GM19452 (cell line): Measurements from ENCODE around the gene VANGL2.

Experiments
- ATAC-seq: cut with Tn5 transposase; IDR thresholded peaks from one replicate; pipeline ENCODE4 v1.9.1; 2021; ENCODE audit not compliant: unreplicated experiment

VANGL2 gene

DNA sequence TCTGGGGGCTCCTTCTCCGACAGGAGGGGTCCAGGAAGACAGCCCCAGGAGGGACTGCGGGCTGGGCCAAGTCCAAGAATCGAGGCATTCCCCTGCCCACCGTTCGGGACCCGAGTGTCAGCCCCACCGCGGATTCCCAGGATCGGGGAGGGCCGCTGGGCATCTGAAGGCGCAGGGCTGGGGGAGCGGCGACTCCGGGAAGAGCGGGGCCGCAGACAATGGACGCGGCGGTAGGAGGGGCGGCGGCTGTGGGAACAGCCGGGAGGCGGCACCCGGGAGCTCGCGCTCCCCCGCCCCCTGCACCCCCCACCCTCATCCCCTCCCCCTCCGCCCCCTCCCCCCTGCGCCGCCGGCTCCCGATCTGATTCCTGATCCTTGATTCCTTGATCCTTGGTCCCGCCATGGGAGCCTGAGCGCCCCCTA is at the start of gene VANGL2:
TSS of gene VANGL2 (plus strand) at position 342 of the 423 bp plus-strand sequence. CDS start 15,274 bp downstream, outside the sequence.
- ATAC-seq: no peak

DNA sequence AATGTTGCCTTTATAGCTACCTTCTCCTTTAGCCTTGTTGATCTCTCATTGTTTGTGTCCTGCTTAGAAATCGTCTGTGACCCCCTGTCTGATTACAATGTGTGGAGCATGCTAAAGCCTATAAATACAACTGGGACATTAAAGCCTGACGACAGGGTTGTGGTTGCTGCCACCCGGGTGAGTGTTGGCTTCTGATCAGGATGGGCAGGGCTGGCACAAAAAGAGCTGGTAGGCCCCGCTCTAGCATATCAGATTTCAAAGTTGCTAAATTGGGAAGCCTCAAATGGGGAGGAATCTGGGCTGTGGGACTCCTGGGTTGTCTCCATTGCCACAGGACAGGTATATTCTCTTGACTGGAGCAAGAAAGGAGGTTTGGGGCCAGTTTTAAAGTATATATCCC is 48.7 kb upstream of the VANGL2 start:
- no peak for ATAC-seq

DNA sequence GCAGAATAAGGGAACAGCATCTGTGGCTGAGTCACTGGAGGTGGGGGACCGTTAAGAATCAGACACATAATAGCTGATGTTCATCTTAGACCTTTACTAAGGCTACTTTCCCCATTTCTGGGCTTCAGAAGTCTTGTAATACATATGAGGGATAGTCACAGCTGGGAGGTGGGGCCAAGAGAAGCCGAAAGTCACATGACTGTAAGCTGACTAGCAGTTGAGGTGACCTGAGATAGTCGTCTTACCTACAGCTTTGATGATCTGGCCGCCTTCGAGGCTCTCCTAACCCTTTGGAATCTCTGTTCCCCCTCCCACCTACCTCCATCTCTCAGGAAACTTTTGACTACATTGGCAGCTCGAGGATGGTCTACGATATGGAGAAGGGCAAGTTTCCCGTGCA is 47.8 kb upstream of the VANGL2 start:
- ATAC-seq: no peak

DNA sequence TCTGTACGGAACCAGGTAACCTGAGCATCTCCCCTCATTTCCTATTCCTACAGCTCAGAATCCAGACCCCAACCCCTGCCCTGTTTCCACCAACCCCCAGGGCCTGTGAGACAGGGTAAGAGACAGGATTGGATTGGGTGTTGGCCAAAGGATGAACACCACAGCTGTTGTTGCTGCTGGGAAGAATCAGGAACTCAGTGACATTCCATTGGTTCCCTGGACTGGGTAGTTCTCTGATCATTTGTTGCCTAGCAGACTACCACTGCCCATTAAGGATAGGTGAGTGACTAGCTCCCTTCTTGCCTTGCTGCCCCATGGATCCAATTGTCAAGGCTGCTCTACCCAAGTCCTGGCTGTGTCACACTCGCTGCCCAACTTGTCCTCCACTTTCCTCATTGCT is 47.1 kb upstream of the VANGL2 start:
- no peak for ATAC-seq

DNA sequence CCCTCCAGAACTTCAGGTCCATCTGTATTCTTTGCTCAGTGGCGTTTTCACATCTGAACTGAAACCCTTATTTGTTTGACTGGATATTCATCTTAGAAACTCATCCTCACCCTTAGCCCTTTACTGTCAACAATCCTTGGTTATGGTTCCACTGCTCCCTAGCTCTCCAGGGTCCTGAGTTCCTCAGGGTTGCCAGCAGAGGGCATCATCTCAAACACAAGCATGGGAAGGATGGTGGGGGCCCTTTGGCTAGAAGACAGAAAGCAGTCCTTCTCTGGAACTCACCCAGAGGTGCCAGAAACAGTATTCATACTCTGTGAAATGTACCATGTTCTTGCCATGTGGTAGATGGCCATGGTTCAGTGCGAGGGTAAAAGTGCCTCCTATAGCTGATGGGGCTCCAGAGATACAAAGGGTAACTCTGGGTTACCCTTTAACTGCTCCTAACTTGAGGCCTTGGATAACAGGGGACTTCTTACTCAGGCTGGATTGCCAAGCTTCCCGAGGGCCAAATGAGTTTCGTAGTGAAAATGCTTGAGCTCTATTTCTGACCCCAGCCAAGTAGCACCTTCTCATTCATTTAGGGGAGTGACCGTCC is 45.9 kb upstream of the VANGL2 start:
- no peak for ATAC-seq

DNA sequence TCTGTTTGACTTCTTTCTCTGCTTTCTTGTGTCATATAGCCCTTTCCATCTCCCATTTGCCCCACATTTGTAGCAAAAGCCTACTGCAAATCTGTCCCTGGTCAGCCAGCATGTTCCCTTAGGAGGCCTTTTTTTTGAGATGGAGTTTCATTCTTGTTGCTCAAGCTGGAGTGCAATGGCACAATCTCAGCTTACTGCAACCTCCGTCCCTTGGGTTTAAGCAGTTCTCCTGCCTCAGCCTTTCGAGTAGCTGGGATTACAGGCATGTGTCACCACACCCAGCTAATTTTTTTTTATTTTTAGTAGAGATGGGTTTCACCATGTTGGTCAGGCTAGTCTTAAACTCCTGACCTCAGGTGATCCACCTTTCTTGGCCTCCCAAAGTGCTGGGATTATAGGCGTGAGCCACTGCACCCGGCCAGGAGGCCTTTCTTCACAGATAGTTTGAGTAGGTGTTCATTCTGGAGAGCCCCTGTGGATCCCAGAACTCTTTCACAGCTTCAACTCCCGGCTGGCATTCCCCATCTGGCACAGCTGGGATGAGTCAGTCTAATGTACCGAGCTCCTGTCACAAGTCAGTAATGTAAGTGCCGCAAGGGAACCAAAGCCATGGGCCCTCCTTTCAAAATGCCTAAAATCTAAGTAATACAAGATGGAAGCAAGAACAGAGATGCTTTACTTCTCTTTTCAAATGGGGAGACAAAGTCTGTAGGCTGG is 42.9 kb upstream of the VANGL2 start:
- no peak for ATAC-seq

DNA sequence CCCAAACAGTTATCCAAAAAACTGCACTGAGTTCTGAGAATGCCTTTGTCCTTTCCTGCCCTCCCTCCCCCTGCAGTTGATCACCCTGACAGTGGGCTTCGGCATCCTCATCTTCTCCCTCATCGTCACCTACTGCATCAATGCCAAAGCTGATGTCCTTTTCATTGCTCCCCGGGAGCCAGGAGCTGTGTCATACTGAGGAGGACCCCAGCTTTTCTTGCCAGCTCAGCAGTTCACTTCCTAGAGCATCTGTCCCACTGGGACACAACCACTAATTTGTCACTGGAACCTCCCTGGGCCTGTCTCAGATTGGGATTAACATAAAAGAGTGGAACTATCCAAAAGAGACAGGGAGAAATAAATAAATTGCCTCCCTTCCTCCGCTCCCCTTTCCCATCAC is 42.3 kb upstream of the VANGL2 start:
- ATAC-seq: no peak

DNA sequence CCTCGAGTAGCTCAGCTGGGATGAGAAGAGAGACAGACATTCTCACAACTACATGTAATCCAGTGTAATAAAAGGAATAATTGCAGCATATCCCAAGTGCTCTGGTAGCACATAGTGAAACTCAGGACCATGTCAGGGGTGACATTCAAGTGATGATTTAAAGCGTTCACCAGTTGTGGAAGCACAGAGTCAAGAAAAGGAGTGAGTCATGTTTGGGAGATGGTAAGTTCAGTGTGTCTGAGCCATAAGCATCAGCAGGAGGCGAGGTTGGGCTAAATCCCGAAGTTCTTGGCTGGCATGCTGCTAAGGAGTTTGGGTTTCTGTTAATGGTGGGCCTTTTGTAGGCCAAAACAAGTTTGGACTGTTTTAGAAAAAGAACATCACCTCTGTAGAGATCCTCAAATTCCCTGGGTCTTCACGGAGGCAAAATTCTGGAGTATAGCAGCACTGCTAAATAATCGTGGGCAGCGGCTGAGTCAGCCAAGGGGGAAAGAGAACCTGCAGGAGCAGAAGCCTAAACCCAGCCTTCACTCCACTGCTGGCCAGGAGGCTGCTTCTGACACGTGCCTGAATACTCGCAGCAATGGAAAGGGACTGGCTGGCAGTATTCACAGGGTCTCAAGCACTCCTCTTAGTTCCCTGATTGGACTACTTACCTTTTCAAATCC is 40.7 kb upstream of the VANGL2 start:
- no peak for ATAC-seq

DNA sequence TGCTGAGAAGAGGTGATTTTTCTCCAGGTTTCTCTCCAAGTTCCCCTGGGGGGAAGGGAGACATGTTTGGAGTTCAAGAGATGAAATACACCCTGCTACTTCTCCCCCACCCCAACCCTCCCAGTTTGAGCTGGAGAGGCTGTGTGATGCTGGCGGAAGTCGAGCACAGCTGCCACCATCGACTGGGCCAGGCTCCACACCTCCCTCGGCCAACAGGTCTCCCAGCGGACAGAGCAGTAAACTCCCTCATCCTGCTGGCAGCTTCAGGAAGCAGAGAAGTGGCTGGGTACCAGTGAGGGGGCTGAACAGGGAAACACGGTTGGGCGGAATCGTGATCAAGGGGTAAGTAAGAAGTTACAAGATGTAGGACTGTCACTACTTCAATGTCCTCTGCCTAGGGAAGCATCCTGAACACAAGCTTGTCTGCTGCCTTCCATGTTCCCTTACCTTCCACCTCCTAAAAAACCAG is 40.1 kb upstream of the VANGL2 start:
- ATAC-seq: no peak

DNA sequence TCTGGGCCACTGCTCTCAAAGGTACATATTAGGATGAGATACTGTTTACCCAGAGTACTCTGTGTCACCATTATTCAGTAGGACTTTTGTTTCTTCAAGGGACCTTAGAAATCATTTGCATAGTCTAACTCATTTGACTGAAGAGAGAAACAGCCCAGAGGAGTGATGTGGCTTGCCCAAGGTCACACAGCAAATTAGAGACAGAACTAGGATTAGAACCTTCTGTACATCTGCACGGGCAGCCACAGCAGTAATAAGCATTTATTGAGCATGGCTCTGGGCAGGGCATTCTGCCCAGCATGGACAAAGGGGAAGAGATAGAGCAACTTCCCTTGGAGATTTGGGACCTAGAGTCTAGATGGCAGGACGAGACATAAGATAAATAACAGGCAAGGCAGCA is 39.2 kb upstream of the VANGL2 start:
- ATAC-seq: no peak

DNA sequence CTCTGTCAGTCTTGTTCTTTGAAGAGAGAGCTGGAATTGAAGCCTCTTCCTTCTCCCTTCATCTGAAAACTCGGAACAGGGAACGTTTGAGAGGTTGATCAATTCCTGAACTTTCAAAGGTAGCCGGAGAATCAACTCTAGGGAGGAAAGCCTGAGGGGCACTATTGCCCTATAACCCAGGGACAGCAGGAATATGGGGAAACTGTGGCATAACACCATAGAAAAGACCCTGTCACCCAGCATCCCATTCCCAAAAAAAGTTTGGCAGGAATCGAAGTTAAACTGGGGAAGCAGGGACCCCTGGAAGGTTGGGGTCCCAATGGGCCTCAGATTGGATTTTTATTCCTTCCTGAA is 38.6 kb upstream of the VANGL2 start:
- no peak for ATAC-seq

DNA sequence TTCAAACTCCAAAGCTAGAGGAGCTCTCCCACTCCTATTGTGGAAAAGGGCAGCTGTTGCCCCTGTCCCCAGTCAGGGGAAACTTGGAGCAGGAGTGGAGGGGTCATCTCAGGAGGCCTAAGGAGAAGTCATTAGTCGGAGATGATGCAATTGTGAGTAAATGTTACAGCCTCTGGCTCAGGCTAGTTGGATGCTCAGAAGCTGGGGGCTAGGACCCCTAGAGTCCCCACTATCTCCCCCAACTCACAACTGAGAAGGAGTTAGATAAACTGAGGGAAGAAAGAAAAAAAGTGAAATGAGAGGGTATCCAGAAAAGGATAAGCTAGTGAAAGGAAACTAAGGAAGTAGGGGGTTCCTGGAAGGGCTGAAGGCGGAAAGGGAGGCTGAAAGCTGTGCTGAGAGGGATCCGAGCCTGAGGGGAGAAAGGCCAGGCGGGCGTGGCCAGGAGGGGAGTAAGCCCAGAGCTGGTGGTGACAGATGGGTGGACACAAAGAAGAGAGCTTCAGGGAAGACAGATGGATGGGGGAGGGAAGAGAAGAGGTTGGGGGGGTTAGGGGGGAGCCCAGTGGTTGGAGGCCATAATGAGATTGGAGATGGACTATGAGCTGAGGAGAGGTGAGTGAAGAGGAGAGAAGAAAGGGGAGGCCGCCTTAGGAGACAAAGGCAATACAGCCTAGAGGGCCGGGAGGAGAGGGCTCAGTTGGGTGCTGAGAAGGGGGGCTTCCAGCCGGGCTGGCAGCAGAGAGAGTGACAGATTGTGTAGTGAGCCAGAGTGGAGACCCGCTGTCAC is 38.0 kb upstream of the VANGL2 start:
- ATAC-seq: no peak

DNA sequence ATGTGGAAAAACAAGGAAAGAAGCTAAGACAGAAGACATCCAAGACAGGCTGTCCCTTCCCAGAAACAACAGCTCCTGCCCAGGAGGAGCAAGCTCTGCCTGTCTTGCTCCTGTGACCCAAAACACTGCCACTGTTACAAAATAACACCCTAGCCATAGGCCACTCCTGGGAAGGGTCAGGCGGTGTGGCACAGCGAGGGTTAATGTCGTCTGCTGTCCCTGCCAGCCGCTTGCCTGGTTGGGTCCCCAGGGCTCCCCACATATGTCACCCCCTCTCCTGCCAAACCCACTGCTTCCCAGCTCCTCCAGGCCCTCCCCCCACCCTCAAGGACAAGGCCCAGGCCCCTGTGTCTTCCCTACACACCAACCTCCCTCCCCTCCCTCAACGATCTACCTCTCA is 37.4 kb upstream of the VANGL2 start:
- ATAC-seq: no peak

DNA sequence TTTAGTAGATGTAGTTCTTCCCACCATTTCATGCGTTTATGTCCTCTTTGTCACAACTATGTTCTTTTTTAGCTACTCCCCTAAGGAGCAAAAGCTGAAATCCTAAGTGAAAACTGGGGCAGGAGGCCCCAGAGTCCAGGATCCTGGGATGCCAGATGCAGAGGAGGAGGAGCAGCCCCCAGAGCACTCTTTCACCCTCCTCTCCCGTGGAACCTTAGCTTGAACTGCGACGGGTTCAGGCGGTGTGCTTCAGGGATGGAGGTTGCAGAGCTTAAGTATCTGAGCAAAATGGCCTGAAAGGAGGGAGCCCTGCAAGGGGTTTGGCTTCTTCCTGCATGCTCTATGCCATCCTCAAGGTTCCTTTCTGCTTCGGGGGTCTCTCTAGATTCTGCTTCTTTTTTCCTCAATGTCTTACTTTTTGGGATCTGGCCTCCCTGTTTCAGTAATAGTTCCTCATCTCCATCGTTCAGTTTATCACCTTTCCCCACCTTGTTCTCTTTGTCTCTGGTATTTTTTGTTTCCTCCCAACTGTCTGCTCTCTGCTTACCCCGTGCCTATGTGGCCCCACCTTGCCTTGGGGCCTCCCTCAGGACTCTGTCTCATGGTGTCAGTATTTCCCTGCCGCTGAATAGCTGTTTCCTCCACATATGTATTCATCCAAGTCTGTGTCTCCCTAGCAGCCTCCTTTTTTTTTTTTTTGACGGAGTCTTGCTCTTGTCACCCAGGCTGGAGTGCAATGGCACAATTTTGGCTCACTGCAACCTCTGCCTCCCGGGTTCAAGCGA is 36.2 kb upstream of the VANGL2 start:
- ATAC-seq: no peak

DNA sequence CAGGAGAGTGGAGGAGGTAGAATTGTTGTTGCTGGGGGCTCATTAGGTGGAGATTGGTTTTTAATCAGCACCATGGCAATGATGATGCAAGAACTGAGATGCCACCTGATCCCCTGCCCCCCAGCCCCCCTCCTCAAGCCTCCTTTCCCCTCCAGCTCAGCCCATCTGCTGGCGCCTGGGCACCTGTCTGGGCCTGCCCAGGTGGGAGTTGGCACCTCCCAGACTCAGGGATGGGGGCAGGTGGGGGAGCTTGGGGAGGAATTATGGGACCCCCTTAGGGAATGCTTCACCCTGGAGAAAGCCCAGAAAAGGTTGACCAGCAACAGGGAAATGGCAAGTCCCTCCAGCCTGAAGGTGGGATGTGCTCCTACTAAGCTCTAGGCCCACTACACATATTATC is 35.0 kb upstream of the VANGL2 start:
- no peak for ATAC-seq

DNA sequence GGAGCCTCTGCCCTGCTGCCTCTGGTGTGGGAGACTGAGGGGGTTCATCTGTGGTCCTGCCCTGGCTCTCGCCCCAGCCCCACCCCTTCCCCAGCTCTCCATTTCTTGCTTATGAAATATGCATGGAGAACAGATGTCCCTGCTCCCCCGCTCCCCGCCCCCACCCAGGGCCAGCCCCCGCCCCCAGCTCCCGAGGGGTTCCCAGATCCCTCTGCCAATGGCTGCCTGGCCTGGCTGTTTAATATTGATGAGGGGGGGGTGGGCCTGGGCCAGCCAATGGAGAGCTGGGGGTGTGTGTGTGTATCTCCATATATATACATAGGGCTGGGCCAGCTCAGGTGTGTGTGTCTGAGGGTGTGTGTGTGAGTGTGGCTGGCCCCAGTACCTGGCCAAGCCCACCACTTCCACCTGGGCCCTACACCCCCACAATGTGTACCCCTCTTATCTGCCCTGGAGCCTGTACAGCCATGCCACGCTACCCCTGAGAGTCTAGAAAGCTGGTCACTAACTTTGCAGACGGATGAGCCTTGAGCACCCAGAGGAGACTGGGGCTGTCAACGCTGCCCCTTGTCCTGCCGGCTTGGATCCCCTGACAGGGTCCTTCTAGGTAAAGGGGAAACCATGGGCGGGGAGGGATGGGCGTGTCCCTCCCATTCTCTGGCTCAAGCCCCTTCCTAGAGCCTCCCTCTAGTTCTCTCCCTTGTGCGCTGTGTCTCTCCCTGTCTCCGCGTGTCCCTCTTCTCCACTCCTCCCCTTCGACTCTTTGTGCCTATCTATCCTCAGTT is 33.4 kb upstream of the VANGL2 start, which contains the start of gene NHLH1:
TSS of gene NHLH1 (plus strand) at position 341 of the 785 bp plus-strand sequence. CDS start 3,661 bp downstream, outside the sequence.
- no peak for ATAC-seq

DNA sequence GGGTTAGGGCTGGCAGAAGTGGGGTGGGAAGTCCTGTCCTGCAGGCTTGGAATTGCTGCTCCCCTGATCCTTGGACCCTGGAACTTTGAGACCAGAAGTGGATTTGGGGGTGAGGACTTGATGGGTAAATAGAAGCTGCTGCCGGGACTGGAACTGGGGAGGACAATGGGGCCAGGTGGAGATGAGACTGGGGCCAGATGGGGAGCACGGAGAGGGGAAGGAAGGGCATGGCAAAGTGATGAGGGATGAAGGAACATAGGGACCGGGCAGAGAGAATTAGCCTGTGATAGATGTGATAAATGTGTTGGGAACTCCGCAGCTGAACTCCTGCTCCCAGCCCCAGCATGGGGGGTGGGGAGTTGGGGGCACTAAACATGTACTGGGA is 32.9 kb upstream of the VANGL2 start:
- no peak for ATAC-seq

DNA sequence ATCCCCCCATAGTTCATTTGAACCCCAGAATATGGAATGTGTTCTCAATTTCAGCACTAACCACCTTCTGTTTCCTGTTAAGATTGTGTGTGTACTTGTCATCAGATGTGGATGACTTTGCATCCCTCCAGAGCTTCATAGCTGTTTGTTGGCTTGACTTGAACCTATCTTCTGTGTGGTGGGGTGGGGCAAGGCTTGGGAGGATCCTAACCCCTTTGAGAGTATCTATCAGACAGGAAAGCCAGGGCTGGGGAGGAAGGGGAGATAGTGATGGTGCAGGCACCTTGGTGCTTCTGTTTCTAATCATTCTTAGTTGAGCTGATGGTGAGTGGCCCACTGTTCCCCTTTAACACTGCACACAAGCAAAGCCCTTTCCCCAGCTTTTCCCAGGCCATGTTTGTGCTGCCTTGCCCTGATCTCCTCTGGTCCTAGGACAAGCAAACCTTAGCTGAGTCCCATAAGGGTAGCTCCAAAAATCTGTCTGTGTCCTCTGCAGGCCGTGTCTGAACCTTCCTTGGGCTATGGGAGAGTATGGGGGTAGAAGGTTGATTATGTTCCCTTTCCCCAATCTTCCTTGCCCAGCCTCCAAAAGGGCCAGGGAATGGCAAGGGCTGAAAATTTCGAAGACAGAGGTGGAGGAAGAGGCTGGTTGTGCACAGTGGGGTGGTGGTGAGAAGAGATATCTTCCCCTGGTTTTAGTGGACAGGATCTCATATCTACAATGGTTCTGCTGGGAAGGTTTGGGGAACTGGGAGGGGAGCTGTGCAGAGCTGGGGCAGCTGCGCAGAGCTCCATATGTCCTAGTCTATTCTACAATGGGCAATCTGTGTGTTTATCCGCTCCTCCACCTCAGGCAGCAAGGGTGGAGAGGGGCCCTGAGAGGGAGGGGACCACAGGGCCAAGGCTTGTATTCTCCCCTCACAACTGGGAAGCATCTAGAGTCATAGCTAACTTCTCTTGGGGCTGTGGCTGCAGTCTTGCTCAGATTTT is 32.1 kb upstream of the VANGL2 start:
- ATAC-seq: no peak

DNA sequence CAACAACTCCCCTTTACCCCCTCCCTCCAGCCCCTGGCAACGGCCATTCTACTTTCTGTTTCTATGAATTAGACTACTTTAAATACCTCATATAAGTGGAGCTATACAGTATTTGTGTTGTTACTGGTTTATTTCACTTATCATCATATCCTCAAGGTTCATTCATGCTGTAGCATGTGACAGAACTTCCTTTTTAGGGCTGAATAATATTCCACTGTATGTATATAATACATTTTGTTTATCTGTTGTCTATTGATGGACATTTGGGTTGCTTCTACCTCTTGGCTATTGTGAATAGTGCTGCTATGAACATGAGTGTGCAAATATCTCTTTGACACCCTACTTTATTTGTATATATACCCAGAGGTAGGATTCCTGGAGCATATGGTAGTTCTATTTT is 31.3 kb upstream of the VANGL2 start:
- no peak for ATAC-seq
